NB4 (cell line): Measurements from ENCODE around the gene C1QTNF6.

Source experiments
- POLR2A ChIP-seq: IDR thresholded peaks from 2 replicates; pipeline ENCODE4 v1.6.1; 2011; ENCODE audit warnings: mild to moderate bottlenecking; ENCODE audit not compliant: insufficient read length; ENCODE audit errors: extremely low read depth
- TF ChIP-seq, protein P1 (sequence below): IDR thresholded peaks from one replicate; pipeline ENCODE4 v1.5.1; 2012; ENCODE audit warnings: low read depth, low read length

DNA sequence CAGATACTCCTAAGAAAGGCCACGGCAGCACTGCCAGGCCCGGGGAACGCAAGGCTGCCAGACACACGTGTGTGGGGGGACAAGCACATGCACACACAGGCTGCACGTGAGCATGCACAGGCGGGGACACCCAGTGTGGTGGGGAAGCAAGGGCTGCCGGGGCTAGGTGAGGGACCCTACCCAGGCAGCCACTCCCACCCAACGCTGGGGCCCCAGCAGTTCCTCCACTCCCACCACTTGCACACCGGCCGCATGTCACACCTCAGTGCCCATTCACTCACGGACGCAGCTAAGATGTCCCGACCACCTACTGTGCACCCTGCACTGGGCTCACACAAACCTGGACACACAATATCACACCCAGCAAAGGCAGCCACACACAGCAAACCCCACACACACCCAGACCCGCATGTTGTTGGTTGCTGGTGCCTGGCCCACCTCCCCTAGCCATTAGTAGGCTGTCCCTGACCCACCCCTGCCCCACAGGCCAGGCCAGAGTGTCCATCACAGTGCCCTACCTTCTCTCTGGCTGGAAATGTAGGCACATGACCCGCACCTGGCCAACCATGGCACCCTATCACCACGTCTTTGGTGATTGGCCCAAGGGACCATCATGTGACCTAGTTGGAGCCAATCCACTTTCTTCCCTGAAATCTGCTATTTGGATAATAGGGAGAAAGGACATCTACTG, 15.5 kb upstream of the C1QTNF6 start:
- TF ChIP-seq, protein P1, sequence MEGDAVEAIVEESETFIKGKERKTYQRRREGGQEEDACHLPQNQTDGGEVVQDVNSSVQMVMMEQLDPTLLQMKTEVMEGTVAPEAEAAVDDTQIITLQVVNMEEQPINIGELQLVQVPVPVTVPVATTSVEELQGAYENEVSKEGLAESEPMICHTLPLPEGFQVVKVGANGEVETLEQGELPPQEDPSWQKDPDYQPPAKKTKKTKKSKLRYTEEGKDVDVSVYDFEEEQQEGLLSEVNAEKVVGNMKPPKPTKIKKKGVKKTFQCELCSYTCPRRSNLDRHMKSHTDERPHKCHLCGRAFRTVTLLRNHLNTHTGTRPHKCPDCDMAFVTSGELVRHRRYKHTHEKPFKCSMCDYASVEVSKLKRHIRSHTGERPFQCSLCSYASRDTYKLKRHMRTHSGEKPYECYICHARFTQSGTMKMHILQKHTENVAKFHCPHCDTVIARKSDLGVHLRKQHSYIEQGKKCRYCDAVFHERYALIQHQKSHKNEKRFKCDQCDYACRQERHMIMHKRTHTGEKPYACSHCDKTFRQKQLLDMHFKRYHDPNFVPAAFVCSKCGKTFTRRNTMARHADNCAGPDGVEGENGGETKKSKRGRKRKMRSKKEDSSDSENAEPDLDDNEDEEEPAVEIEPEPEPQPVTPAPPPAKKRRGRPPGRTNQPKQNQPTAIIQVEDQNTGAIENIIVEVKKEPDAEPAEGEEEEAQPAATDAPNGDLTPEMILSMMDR: no peak
- TF ChIP-seq POLR2A: no peak
